ACHN (cell line): ENCODE data around the gene PIP5KL1.

ENCODE experiments used
- DNase-seq: peaks from one replicate; pipeline ENCODE4 v3.0.0-alpha.2; 2015
- in situ Hi-C: cut with HindIII; loops from 2 replicates; pipeline ENCODE4 v1.10.0; 2017; ENCODE audit warnings: low sequenced_read_pairs, low pct_ligation_motif_present, low pct_unique_long_range_greater_than_20kb

The PIP5KL1 gene

GRCh38 chr9:127921557-127922120 is 8.9 kb downstream of the PIP5KL1 start:
- DNase-seq = peak; percentile 42
- in situ Hi-C loops = no loop called here

GRCh38 chr9:127920794-127921193 is 9.8 kb downstream of the PIP5KL1 start:
- DNase-seq = no peak
- in situ Hi-C loops = no loop called here

GRCh38 chr9:127919253-127919815 is 11.2 kb downstream of the PIP5KL1 start:
- DNase-seq = peak; percentile 98
- in situ Hi-C loops = no loop called here

GRCh38 chr9:127918183-127919107 is 12.1 kb downstream of the PIP5KL1 start:
- DNase-seq = peak; percentile 17
- in situ Hi-C loops = no loop called here

GRCh38 chr9:127917603-127918002 is 13.0 kb downstream of the PIP5KL1 start:
- no peak for DNase-seq
- in situ Hi-C loops = no loop called here

- peak; percentile 85 for DNase-seq
- in situ Hi-C loops = no loop called here
Measured at GRCh38 chr9:127916720-127917581, 13.6 kb downstream of the PIP5KL1 start, which contains the start of gene ST6GALNAC4. ST6GALNAC4 (minus strand) TSS chr9:127917041; CDS start chr9:127916419, 622 bp downstream.

- no peak for DNase-seq
- in situ Hi-C loops = no loop called here
Measured at GRCh38 chr9:127915801-127916719, 14.5 kb downstream of the PIP5KL1 start.

- in situ Hi-C loops = no loop called here
Measured at GRCh38 chr9:127915325-127915752, 15.2 kb downstream of the PIP5KL1 start.

GRCh38 chr9:127913682-127914081 is 16.9 kb downstream of the PIP5KL1 start:
- DNase-seq = no peak
- in situ Hi-C loops = no loop called here

More at GRCh38 chr9:127915325-127915752, 15.2 kb downstream of the PIP5KL1 start:
- no peak for DNase-seq

GRCh38 chr9:127912882-127913281 is 17.7 kb downstream of the PIP5KL1 start:
- no peak for DNase-seq
- in situ Hi-C loops = no loop called here

- no peak for DNase-seq
- in situ Hi-C loops = no loop called here
Measured at GRCh38 chr9:127912296-127912695, 18.3 kb downstream of the PIP5KL1 start.

- DNase-seq = peak; percentile 27
- in situ Hi-C loops = no loop called here
Measured at GRCh38 chr9:127910613-127911205, 19.9 kb downstream of the PIP5KL1 start.

GRCh38 chr9:127909839-127910273 is 20.7 kb downstream of the PIP5KL1 start:
- in situ Hi-C loops = no loop called here
- DNase-seq = no peak

GRCh38 chr9:127908660-127908926 is 22.0 kb downstream of the PIP5KL1 start:
- no peak for DNase-seq
- in situ Hi-C loops = no loop called here

GRCh38 chr9:127907867-127908659 is 22.5 kb downstream of the PIP5KL1 start:
- in situ Hi-C loops = no loop called here
- DNase-seq = no peak

GRCh38 chr9:127905788-127906191 is 24.8 kb downstream of the PIP5KL1 start:
- in situ Hi-C loops = no loop called here

More at GRCh38 chr9:127905788-127906191, 24.8 kb downstream of the PIP5KL1 start:
- DNase-seq = no peak
